ENCODE results near the gene TTC17.

DNA sequence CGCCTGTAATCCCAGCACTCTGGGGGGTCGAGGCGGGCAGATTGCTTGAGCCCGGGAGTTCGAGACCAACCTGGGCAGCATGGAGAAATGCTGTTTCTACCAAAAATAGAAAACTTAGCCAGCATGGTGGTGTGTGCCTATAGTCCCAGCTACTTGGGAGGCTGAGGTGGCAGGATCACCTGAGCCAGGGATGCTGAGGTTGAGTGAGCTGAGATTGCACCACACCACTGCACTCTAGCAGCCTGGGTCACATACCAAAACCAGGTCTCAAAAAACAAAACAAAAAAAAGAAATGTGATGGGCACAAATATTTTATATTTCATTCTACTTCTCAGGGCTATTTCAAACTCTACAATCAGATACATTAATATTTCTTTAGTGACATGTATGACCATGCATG, 25.7 kb downstream of the TTC17 start:
- TF ChIP-seq POLR2A (IDR thresholded peaks at IDR 0.05; ENCODE audit: extremely low read depth, insufficient read length), result no peak
- TF ChIP-seq, protein P1, sequence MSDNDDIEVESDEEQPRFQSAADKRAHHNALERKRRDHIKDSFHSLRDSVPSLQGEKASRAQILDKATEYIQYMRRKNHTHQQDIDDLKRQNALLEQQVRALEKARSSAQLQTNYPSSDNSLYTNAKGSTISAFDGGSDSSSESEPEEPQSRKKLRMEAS (IDR thresholded peaks at IDR 0.05; ENCODE audit: low read depth, low read length), result no peak

Measured in NB4 (cell line).